GM23338 (cell line): ENCODE measurements around the gene MRC2. TPM values are rescaled to one million over a fixed set of nuclear protein-coding genes. Genes with fewer than 3 reads are reported as not detected.

Experiments used
- ATAC-seq: fragments of 200-7000 bp; cut with Tn5 transposase; 3 replicates; pipeline ENCODE4 v1.9.1; 2020
- DNase-seq: peaks from one replicate; pipeline ENCODE4 v3.0.0-alpha.2; 2015; ENCODE audit warnings: low spot score
- H2AFZ ChIP-seq: fragments of 200-600 bp; sonication (generic); 2 replicates; pipeline ENCODE4 v1.8.0; 2016; ENCODE audit warnings: antibody characterized with exemption, mild to moderate bottlenecking, moderate library complexity
- H3F3A ChIP-seq: fragments of 200-600 bp; sonication (generic); replicated peaks from 2 replicates; pipeline ENCODE4 v1.8.0; 2017; ENCODE audit warnings: antibody characterized with exemption, mixed run types, low read depth
- H3K27ac ChIP-seq: fragments of 200-600 bp; sonication (generic); 2 replicates; pipeline ENCODE4 v1.6.1; 2016; ENCODE audit warnings: low read depth
- H3K27me3 ChIP-seq: fragments of 200-600 bp; sonication (generic); 2 replicates; pipeline ENCODE4 v1.8.0; 2016; ENCODE audit warnings: mild to moderate bottlenecking, mixed run types, moderate library complexity; ENCODE audit not compliant: insufficient read depth
- H3K36me3 ChIP-seq: fragments of 200-600 bp; sonication (generic); 2 replicates; pipeline ENCODE4 v1.8.0; 2016; ENCODE audit warnings: mild to moderate bottlenecking; ENCODE audit not compliant: insufficient read depth
- H3K4me1 ChIP-seq: fragments of 200-600 bp; sonication (generic); 2 replicates; pipeline ENCODE4 v1.8.0; 2016; ENCODE audit warnings: mild to moderate bottlenecking, moderate library complexity; ENCODE audit not compliant: insufficient read depth
- H3K4me2 ChIP-seq: fragments of 200-600 bp; sonication (generic); 2 replicates; pipeline ENCODE4 v1.7.1; 2017; ENCODE audit warnings: mixed run types
- H3K4me3 ChIP-seq: fragments of 200-600 bp; sonication (generic); 2 replicates; pipeline ENCODE4 v1.6.1; 2016; ENCODE audit warnings: mixed run types
- H3K79me2 ChIP-seq: fragments of 200-600 bp; sonication (generic); replicated peaks from 2 replicates; pipeline ENCODE4 v1.8.0; 2017; ENCODE audit warnings: mild to moderate bottlenecking; ENCODE audit not compliant: insufficient read depth
- H3K9me2 ChIP-seq: fragments of 200-600 bp; sonication (generic); 2 replicates; pipeline ENCODE4 v1.8.0; 2017; ENCODE audit not compliant: insufficient read depth
- H4K20me1 ChIP-seq: fragments of 200-600 bp; sonication (generic); replicated peaks from 2 replicates; pipeline ENCODE4 v1.8.0; 2017; ENCODE audit warnings: mild to moderate bottlenecking; ENCODE audit not compliant: insufficient read depth
- H3K27ac Mint-ChIP-seq: 2 replicates; pipeline ENCODE4 v1.8.0; 2020; ENCODE audit warnings: inconsistent platforms, mild to moderate bottlenecking, moderate library complexity, mixed read lengths
- H3K27me3 Mint-ChIP-seq: 3 replicates; pipeline ENCODE4 v1.8.0; 2022; ENCODE audit warnings: low read depth, mild to moderate bottlenecking, moderate library complexity, mixed read lengths, inconsistent platforms; ENCODE audit not compliant: insufficient read depth, poor library complexity
- H3K36me3 Mint-ChIP-seq: 3 replicates; pipeline ENCODE4 v1.8.0; 2021; ENCODE audit warnings: low read depth, mild to moderate bottlenecking, inconsistent platforms, moderate library complexity, mixed read lengths
- H3K4me1 Mint-ChIP-seq: 3 replicates; pipeline ENCODE4 v1.8.0; 2020; ENCODE audit warnings: mild to moderate bottlenecking, inconsistent platforms, mixed read lengths
- H3K4me3 Mint-ChIP-seq: 3 replicates; pipeline ENCODE4 v1.8.0; 2021; ENCODE audit warnings: moderate library complexity, mild to moderate bottlenecking, inconsistent platforms, mixed read lengths
- H3K9me3 Mint-ChIP-seq: 3 replicates; pipeline ENCODE4 v1.8.0; 2020; ENCODE audit warnings: moderate library complexity, mild to moderate bottlenecking, inconsistent platforms, mixed read lengths
- CREB1 ChIP-seq: fragments of 250-450 bp; sonication (Bioruptor Pico); IDR thresholded peaks from 2 replicates; pipeline ENCODE4 v1.5.0; 2020; ENCODE audit warnings: low read depth, mild to moderate bottlenecking, moderate library complexity
- CTCF ChIP-seq, 2 experiments: fragments of 200-600 bp in 1 of 2; sonication (generic) in 1 of 2; conservative IDR thresholded peaks; 2 replicates each; pipeline versions ENCODE4 v1.5.1 to v1.6.1; 2016 to 2017; ENCODE audit warnings: antibody characterized with exemption in 2 of 2, low read depth in 2 of 2, mild to moderate bottlenecking in 2 of 2, moderate library complexity in 1 of 2
- EZH2 ChIP-seq: fragments of 200-600 bp; sonication (generic); IDR thresholded peaks from one replicate; pipeline ENCODE4 v1.8.0; 2017; ENCODE audit warnings: antibody characterized with exemption, mild to moderate bottlenecking, low read depth; ENCODE audit not compliant: unreplicated experiment
- EZH2phosphoT487 ChIP-seq: fragments of 200-600 bp; sonication (generic); IDR thresholded peaks from one replicate; pipeline ENCODE4 v1.8.1; 2018; ENCODE audit warnings: antibody characterized with exemption; ENCODE audit not compliant: unreplicated experiment
- NANOG ChIP-seq: IDR thresholded peaks from 2 replicates; pipeline ENCODE4 v1.6.1; 2016; ENCODE audit warnings: antibody characterized with exemption, borderline replicate concordance
- POLR2AphosphoS5 ChIP-seq: IDR thresholded peaks from 2 replicates; pipeline ENCODE4 v1.6.1; 2016; ENCODE audit warnings: antibody characterized with exemption, low read depth
- REST ChIP-seq: IDR thresholded peaks from one replicate; pipeline ENCODE4 v1.6.1; 2018; ENCODE audit warnings: antibody characterized with exemption; ENCODE audit not compliant: unreplicated experiment
- ZNF114 ChIP-seq: fragments of 250-450 bp; sonication (Bioruptor Pico); IDR thresholded peaks from 2 replicates; pipeline ENCODE4 v1.5.0; 2020; ENCODE audit warnings: mild to moderate bottlenecking, moderate library complexity
- ZNF462 ChIP-seq: fragments of 250-450 bp; sonication (Bioruptor Pico); IDR thresholded peaks from 2 replicates; pipeline ENCODE4 v1.5.0; 2020; ENCODE audit warnings: mild to moderate bottlenecking, moderate library complexity
- polyA plus RNA-seq: library from polyadenylated mRNA; unstranded; fragments of >200 nt; fragmentation: Nextera tagmentation; extraction: Ambion mirVana; gene quantifications from 2 replicates; pipeline ENCODE4 v1.2.1, GENCODE V29; 2016
- total RNA-seq: library from RNA; depleted of rRNA; stranded (reverse); fragments of >200 nt; shearing (Covaris generic); gene quantifications from 2 replicates; pipeline ENCODE4 v1.2.3, GENCODE V29; 2014

Gene MRC2
- total and polyA plus RNA-seq, 2 experiments from 2014 or later: 8.0 to 38.6 TPM

GRCh38 chr17:62626719-62627218 lies 701 bp upstream of the MRC2 start:
- Mint-ChIP-seq H3K4me3 (peak overlapping the region; percentile 88), H3K27ac (no peak overlapping the region), H3K36me3 (no peaks in the 10 kb centered on the region), H3K27me3 (peaks cover 26% of the 10 kb centered on the region), H3K9me3 (no peaks in the 10 kb centered on the region; the same call in 2 of the 3 replicates), H3K4me1 (peaks cover 31% of the 10 kb centered on the region)
- DNase-seq (peak; percentile 90), ATAC-seq (peak; percentile 67)
- Histone ChIP-seq H3K4me3 (peak overlapping the region; percentile 92), H3K27me3 (no peaks in the 10 kb centered on the region), H3K4me1 (peaks cover 28% of the 10 kb centered on the region; the same call in 1 of the 2 replicates), H3F3A (no peaks in the 10 kb centered on the region), H3K9me2 (no peaks in the 10 kb centered on the region), H3K27ac (0 out of 2 replicates have a peak overlapping the region, but pooled peaks have one; percentile 69), H2AFZ (peak overlapping the region; percentile 85), H3K36me3 (no peaks in the 10 kb centered on the region), H4K20me1 (no peaks in the 10 kb centered on the region), H3K79me2 (peaks cover 37% of the 10 kb centered on the region), H3K4me2 (peak overlapping the region; percentile 100)
- TF ChIP-seq CREB1: peak; percentile 37; the same call in 1 of the 2 replicates
- peak; percentile 70 for TF ChIP-seq POLR2AphosphoS5
- no peak for TF ChIP-seq EZH2phosphoT487
- TF ChIP-seq NANOG: no peak

- Histone ChIP-seq H3K36me3 (no peaks in the 10 kb centered on the region), H3K4me1 (peaks cover 38% of the 10 kb centered on the region), H3F3A (no peaks in the 10 kb centered on the region), H3K4me2 (peak overlapping the region; percentile 100), H3K79me2 (peaks cover 48% of the 10 kb centered on the region), H3K27ac (no peak overlapping the region), H3K27me3 (no peaks in the 10 kb centered on the region), H3K9me2 (no peaks in the 10 kb centered on the region), H2AFZ (peak overlapping the region; percentile 94), H4K20me1 (no peaks in the 10 kb centered on the region), H3K4me3 (peak overlapping the region; percentile 92)
- Mint-ChIP-seq H3K27me3 (peaks cover 24% of the 10 kb centered on the region), H3K36me3 (no peaks in the 10 kb centered on the region), H3K27ac (peak overlapping the region; percentile 46; the same call in 1 of the 2 replicates), H3K9me3 (no peaks in the 10 kb centered on the region; the same call in 2 of the 3 replicates), H3K4me1 (peaks cover 43% of the 10 kb centered on the region), H3K4me3 (peak overlapping the region; percentile 87)
- ATAC-seq: peak; percentile 5
- peak; percentile 30 for DNase-seq
- TF ChIP-seq ZNF114 (CRISPR knock-in tag) (no peak), ZNF462 (CRISPR knock-in tag) (no peak), CTCF (conservative IDR thresholded peaks at IDR 0.05; ENCODE audit: low read depth in 2 of 2) (no peak), EZH2 (no peak), CREB1 (no peak), REST (no peak)
Observed at GRCh38 chr17:62627904-62628633, 599 bp downstream of the MRC2 start.
